CD4-positive, alpha-beta T cell treated with Interleukin-2 at 100 ng/mL for 4 hours (primary cell): Measurements from ENCODE around the gene FBXL5.
"Not testable (repeated sequence)": the region's sequence is repeated elsewhere in the genome, so short reads cannot be mapped to it uniquely, and the experiment has no call there.

Experiments
- DNase-seq: peaks from one replicate; pipeline ENCODE4 v3.0.0-alpha.2; 2020; ENCODE audit warnings: low spot score

The FBXL5 gene

GRCh38 chr4:15649914-15650545 lies 5.1 kb downstream of the FBXL5 start:
- DNase-seq: peak; percentile 80

GRCh38 chr4:15648600-15648999 lies 6.6 kb downstream of the FBXL5 start:
- no peak for DNase-seq

GRCh38 chr4:15638418-15638817 lies 16.7 kb downstream of the FBXL5 start:
- no peak for DNase-seq

- no peak for DNase-seq
Measured at GRCh38 chr4:15636818-15637217, 18.3 kb downstream of the FBXL5 start.

- not testable (repeated sequence) for DNase-seq
Measured at GRCh38 chr4:15617407-15617806, 37.8 kb downstream of the FBXL5 start.

GRCh38 chr4:15614891-15615290 lies 40.3 kb downstream of the FBXL5 start:
- not testable (repeated sequence) for DNase-seq

- DNase-seq: no peak
Measured at GRCh38 chr4:15612136-15612535, 43.0 kb downstream of the FBXL5 start.

GRCh38 chr4:15610855-15611254 lies 44.3 kb downstream of the FBXL5 start:
- DNase-seq: no peak

- no peak for DNase-seq
Measured at GRCh38 chr4:15605537-15605936, 49.6 kb downstream of the FBXL5 start.

- no peak for DNase-seq
Measured at GRCh38 chr4:15601862-15602261, 53.3 kb downstream of the FBXL5 start.

GRCh38 chr4:15600176-15600575 lies 55.0 kb downstream of the FBXL5 start:
- no peak for DNase-seq

GRCh38 chr4:15598644-15599043 lies 56.5 kb downstream of the FBXL5 start:
- no peak for DNase-seq

- no peak for DNase-seq
Measured at GRCh38 chr4:15592799-15593198, 62.4 kb downstream of the FBXL5 start.

GRCh38 chr4:15587649-15588048 lies 67.5 kb downstream of the FBXL5 start:
- DNase-seq: no peak

GRCh38 chr4:15586066-15586465 lies 69.1 kb downstream of the FBXL5 start:
- DNase-seq: no peak

GRCh38 chr4:15585331-15585730 lies 69.8 kb downstream of the FBXL5 start:
- no peak for DNase-seq

GRCh38 chr4:15584785-15585184 lies 70.4 kb downstream of the FBXL5 start:
- DNase-seq: no peak

- no peak for DNase-seq
Measured at GRCh38 chr4:15577508-15577907, 77.6 kb downstream of the FBXL5 start.

GRCh38 chr4:15575966-15576365 lies 79.2 kb downstream of the FBXL5 start:
- no peak for DNase-seq

GRCh38 chr4:15569746-15570145 lies 85.4 kb downstream of the FBXL5 start:
- no peak for DNase-seq

- DNase-seq: no peak
Measured at GRCh38 chr4:15568821-15569220, 86.3 kb downstream of the FBXL5 start.

GRCh38 chr4:15563871-15564270 lies 91.3 kb downstream of the FBXL5 start:
- no peak for DNase-seq

- no peak for DNase-seq
Measured at GRCh38 chr4:15562623-15563022, 92.5 kb downstream of the FBXL5 start.

- DNase-seq: no peak
Measured at GRCh38 chr4:15562114-15562513, 93.0 kb downstream of the FBXL5 start.

- no peak for DNase-seq
Measured at GRCh38 chr4:15558561-15558960, 96.6 kb downstream of the FBXL5 start.
